Psoas muscle (tissue), 8 donors: Measurements from ENCODE around the gene DPP8. TPM values are rescaled to one million over a fixed set of nuclear protein-coding genes. Genes with fewer than 3 reads are reported as not detected.
A peak's percentile ranks its signal among the peaks of the same experiment; 100 is the strongest.

Experiments
- ATAC-seq, 4 donors: fragments of 200-7000 bp; cut with Tn5 transposase; one replicate each; pipeline ENCODE4 v1.9.1; 2020; ENCODE audit warnings: moderate library complexity in 3 of 4, mild to moderate bottlenecking in 2 of 4
- DNase-seq, 2 donors: peaks; one replicate each; pipeline ENCODE4 v3.0.0-alpha.2; 2020
- H3K27ac ChIP-seq: fragments of 200-600 bp; one replicate; pipeline ENCODE4 v1.8.0; 2022
- H3K27me3 ChIP-seq, 3 donors: fragments of 200-600 bp in 1 of 3; one replicate each; pipeline versions ENCODE4 v1.6.1 to v1.8.0; 2013 to 2022; ENCODE audit warnings: low read length in 2 of 3, mild to moderate bottlenecking in 2 of 3, moderate library complexity in 1 of 3; ENCODE audit not compliant: insufficient read depth in 3 of 3
- H3K36me3 ChIP-seq, 2 donors: fragments of 200-600 bp in 1 of 2; one replicate each; pipeline versions ENCODE4 v1.6.1 to v1.8.0; 2013 to 2022; ENCODE audit warnings: low read depth in 1 of 2, mild to moderate bottlenecking in 1 of 2, moderate library complexity in 1 of 2; ENCODE audit not compliant: insufficient read depth in 1 of 2
- H3K4me1 ChIP-seq: fragments of 200-600 bp; one replicate; pipeline ENCODE4 v1.8.0; 2022
- H3K4me3 ChIP-seq: fragments of 200-600 bp; one replicate; pipeline ENCODE4 v1.8.0; 2022; ENCODE audit warnings: mild to moderate bottlenecking
- H3K9me3 ChIP-seq: fragments of 200-600 bp; one replicate; pipeline ENCODE4 v1.8.0; 2022
- WGBS, 3 donors: extraction: QIAGEN DNeasy Blood & Tissue Kit; methylation state at CpG; one replicate each; pipeline versions ENCODE4 v1.1.6 to v1.1.7; 2013; 5-methylcytosine and 5-hydroxymethylcytosine counted together
- intact Hi-C, 2 donors: fragments of 100-400 bp; cut with DNase I; formaldehyde crosslinking; loops; one replicate each; pipeline versions ENCODE4 v1.11.0 to v1.14.2; 2022
- polyA plus RNA-seq, 3 donors: library from polyadenylated mRNA; stranded (reverse); fragments of 200-250 nt; gene quantifications; one replicate each; pipeline ENCODE4 v1.2.3, GENCODE V29; 2013
- total RNA-seq, 4 donors: library from RNA; stranded (reverse); fragmentation: NEBNext Ultra II Directional in 2 of 4; extraction: Animal tissue kit (Norgen Biotek cat#: 25700) in 2 of 4; gene quantifications; one replicate each; pipeline versions ENCODE4 v1.2.1 to v1.2.4, GENCODE V29; 2021 to 2023
- TF ChIP-seq, protein P1 (sequence below): fragments of 200-600 bp; IDR thresholded peaks from one replicate; pipeline ENCODE4 v1.8.0; 2022; ENCODE audit warnings: antibody characterized with exemption
- donor health status: healthy with polysubstance abuse.
- donor health status: DM: no; HTN: no; CAD: no; lungs with moderate emphysema.
- donor health status: Bipolar disorder and iron deficiency.
- donor health status: healthy.
- donor health status: DM: yes; HTN: yes; CAD: no.
- donor health status: DM: no; HTN: no; CAD: no.
- donor health status: DM: no; HTN: no; CAD: no.
- donor health status: DM: yes; HTN: yes; CAD: no.

Gene DPP8
- total and polyA plus RNA-seq, 7 donors = 9.1 to 39.6 (median 31.5) TPM

DNA sequence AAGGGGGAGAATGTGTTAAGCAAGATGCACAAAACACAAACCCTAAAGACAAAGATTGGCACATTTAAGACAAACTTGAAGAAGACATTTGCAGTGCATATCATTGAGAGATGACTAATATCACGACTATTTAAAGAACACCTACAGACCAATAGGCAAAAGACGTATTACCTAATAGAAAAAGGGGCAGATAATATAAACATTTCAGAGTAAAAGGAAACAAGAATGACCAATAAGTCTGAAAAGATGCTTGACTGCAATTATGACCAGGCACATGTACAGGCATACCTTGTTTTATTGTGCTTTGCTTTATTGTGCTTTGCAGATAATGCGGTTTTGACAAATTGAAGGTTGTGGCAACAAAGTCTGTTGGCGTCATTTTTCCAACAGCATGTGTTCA, 17.7 kb upstream of the DPP8 start:
- whole genome bisulfite sequencing, 3 donors = 95 to 96% (median 96%) methylated on average over 4 of the region's 4 CpGs
- intact Hi-C loops = no loop called here
- ATAC-seq = no peak

DNA sequence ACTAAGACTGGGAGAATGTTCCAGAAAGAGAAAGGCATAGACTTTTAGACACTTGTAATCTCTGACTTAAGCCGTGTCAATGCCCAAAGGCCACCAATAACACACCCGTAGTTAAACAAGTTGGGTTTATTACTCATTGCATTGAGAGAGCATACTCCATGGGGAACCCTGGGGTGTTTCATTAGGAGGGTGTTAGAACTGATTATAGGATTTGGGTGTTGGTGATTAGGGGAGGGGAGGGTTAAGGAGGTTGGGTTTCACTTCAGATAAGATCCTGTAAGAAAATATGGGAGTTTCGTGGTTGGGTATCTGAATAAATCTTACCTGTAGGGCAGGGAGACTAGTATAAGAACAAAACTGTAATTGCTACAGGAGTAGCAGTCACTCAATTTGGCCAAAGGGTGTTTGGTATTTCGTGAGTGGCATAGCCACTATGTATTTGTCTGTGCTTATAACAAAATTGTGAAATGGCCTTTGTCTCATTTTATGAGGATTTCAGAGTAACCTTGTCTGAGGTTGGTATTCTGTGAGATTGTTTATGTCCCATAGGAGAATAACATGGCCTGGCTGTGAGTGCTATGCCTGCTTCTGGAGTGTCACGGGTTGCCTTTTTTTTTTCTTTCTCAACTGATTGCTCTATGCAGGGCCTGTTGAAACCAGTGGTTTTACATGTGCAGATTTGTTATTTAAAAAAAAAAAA, 15.7 kb upstream of the DPP8 start:
- WGBS, 3 donors = 75 to 82% (median 75%) methylated on average over 5 of the region's 5 CpGs
- Histone ChIP-seq H3K4me1 (peaks cover 22% of the 10 kb centered on the region), H3K4me3 (peak overlapping the region; percentile 81), H3K9me3 (no peaks in the 10 kb centered on the region), H3K27me3 (no peaks in the 10 kb centered on the region), H3K36me3 (peaks cover 2 to 7% of the 10 kb centered on the region in 2 donors), H3K27ac (peak overlapping the region; percentile 85)
- DNase-seq (no peak), ATAC-seq (no peak)
- intact Hi-C loops = loop anchor here in 1 of 2 donors (5.0 kb wide), 1 partner anchor 131 kb away; no protein-coding TSS in a partner anchor
- TF ChIP-seq, protein P1, sequence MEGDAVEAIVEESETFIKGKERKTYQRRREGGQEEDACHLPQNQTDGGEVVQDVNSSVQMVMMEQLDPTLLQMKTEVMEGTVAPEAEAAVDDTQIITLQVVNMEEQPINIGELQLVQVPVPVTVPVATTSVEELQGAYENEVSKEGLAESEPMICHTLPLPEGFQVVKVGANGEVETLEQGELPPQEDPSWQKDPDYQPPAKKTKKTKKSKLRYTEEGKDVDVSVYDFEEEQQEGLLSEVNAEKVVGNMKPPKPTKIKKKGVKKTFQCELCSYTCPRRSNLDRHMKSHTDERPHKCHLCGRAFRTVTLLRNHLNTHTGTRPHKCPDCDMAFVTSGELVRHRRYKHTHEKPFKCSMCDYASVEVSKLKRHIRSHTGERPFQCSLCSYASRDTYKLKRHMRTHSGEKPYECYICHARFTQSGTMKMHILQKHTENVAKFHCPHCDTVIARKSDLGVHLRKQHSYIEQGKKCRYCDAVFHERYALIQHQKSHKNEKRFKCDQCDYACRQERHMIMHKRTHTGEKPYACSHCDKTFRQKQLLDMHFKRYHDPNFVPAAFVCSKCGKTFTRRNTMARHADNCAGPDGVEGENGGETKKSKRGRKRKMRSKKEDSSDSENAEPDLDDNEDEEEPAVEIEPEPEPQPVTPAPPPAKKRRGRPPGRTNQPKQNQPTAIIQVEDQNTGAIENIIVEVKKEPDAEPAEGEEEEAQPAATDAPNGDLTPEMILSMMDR = no peak

More for the DNA sequence above, 17.7 kb upstream of the DPP8 start:
- DNase-seq = no peak
- Histone ChIP-seq H3K36me3 (peaks cover 2 to 7% of the 10 kb centered on the region in 2 donors), H3K27me3 (no peaks in the 10 kb centered on the region), H3K27ac (no peak overlapping the region), H3K4me1 (peaks cover 18% of the 10 kb centered on the region), H3K9me3 (no peaks in the 10 kb centered on the region), H3K4me3 (no peak overlapping the region)
- TF ChIP-seq, protein P1 = no peak

DNA sequence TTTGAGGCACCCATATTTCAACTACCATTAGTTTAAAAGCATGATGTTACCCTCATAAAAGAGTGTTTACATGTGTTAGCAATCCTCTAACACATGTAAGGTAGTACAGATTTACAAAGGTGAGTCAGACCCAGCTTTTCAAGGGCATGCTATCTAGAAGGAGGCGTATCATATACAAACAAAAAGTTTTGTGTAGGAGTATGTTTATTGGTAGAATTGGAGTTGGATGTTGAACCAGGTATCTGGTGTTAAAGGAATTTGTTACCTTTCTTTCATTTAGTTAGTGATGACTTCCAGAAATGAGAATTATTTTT, 15.2 kb upstream of the DPP8 start:
- intact Hi-C loops = loop anchor here in 1 of 2 donors (5.0 kb wide), 1 partner anchor 130 kb away; no protein-coding TSS in a partner anchor
- Histone ChIP-seq H3K27me3 (no peaks in the 10 kb centered on the region), H3K9me3 (no peaks in the 10 kb centered on the region), H3K36me3 (peaks cover 2 to 7% of the 10 kb centered on the region in 2 donors), H3K4me1 (peaks cover 22% of the 10 kb centered on the region), H3K4me3 (peak overlapping the region; percentile 81), H3K27ac (peak overlapping the region; percentile 85)
- 85 to 92% (median 91%) methylated on average over 1 of the region's 1 CpG for WGBS, 3 donors
- ATAC-seq = peak in 2 of 4 donors; percentile 31 to 38
- DNase-seq = no peak
- TF ChIP-seq, protein P1 = no peak

DNA sequence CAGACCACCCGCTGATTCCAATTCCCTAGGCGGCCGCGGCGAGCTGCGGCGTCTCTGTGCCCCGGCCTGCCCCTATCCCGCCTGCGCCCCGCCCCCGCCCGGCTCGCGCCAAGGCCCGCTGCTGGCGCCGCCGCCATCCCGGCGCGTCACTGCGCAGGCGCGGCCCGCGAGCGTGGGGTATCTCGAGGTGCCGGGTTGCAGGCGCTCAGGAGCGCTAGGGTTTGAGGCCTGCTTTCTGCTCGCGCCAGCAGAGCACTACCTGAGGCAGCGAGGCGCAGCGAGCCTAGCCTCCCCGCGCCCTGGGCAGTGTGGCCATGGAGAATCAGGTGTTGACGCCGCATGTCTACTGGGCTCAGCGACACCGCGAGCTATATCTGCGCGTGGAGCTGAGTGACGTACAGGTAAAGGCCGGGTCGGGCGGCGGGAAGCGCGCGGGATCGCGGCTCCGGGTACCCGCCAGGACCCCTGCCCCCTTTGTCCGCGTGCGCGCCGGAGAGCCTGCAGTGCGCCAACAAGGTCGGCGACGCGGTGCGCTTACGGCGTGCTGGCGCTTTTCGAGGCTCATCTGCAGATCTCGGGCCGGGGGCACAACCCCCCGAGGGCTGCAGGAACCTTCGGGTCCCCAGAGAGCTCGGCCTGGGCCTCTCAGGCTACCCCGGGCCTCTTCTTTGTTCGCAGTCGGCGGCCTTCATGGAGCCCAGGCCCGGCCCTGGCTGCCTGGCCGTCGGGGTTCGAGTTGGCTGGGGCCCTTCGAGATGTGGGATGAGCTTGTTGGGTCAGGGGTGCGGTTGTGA, 13.0 kb upstream of the DPP8 start, which contains the start of gene HACD3:
Gene HACD3 (plus strand): TSS at position 146 of the 794 bp plus-strand sequence. CDS start 169 bp downstream, at position 315.
- H3K27me3 ChIP-seq = no peaks in the 10 kb centered on the region
- peak within 1 kb of the TSS; percentile 81 for H3K4me3 ChIP-seq
- ATAC-seq (peak; percentile 97 to 98 (median 98)), DNase-seq (peak; percentile 91 to 93)
- TF ChIP-seq, protein P1 = no peak
- peaks cover 22% of the 10 kb centered on the region for H3K4me1 ChIP-seq
- H3K36me3 ChIP-seq = peaks cover 2 to 3% of the 10 kb centered on the region in 2 donors
- H3K27ac ChIP-seq = peak within 1 kb of the TSS; percentile 85
- intact Hi-C loops = loop anchor here in 1 of 2 donors (5.0 kb wide), 1 partner anchor 128 kb away; no protein-coding TSS in a partner anchor
- H3K9me3 ChIP-seq = no peaks in the 10 kb centered on the region
- 0 to 1% (median 0%) methylated on average over 74 to 88 of the region's 88 CpGs for WGBS, 3 donors
